ENCODE results near the gene LRTM1. TPM values are rescaled to one million over a fixed set of nuclear protein-coding genes. Genes with fewer than 3 reads are reported as not detected.

LRTM1 gene
- total and polyA plus RNA-seq, 10 donors = 1.6 to 14.1 (median 6.7) TPM

DNA sequence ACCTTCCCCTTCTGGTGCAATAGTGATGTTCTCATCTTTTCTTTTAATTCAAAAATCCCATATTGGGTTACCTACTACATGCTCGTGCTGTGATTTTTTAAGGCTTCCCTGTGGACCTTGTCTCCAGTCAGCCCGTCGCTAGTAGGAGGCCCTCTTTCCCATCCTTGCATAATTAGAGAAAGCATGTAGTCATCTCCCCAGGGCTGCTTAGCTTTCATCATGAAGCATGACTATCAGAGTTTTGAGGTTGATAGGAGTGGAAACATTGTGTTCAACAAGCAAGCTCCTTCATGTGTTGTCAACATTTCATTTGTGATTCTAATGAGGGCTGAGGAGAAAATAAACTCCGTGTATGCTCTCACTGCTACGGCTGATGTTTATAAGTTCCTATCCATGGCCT, 8.7 kb upstream of the LRTM1 start:
- Histone ChIP-seq H3K27ac (no peak overlapping the region), H3K27me3 (replicated peaks in 1 of 7) (no peaks in the 10 kb centered on the region), H3K36me3 (no peaks in the 10 kb centered on the region), H3K4me3 (no peak overlapping the region), H3K4me1 (no peaks in the 10 kb centered on the region), H3K9me3 (no peaks in the 10 kb centered on the region)
- intact Hi-C loops (cut with DNase I; ENCODE audit: low total_unique reads) = no loop called here
- TF ChIP-seq, protein P1, sequence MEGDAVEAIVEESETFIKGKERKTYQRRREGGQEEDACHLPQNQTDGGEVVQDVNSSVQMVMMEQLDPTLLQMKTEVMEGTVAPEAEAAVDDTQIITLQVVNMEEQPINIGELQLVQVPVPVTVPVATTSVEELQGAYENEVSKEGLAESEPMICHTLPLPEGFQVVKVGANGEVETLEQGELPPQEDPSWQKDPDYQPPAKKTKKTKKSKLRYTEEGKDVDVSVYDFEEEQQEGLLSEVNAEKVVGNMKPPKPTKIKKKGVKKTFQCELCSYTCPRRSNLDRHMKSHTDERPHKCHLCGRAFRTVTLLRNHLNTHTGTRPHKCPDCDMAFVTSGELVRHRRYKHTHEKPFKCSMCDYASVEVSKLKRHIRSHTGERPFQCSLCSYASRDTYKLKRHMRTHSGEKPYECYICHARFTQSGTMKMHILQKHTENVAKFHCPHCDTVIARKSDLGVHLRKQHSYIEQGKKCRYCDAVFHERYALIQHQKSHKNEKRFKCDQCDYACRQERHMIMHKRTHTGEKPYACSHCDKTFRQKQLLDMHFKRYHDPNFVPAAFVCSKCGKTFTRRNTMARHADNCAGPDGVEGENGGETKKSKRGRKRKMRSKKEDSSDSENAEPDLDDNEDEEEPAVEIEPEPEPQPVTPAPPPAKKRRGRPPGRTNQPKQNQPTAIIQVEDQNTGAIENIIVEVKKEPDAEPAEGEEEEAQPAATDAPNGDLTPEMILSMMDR (IDR thresholded peaks at IDR 0.05 in 8 of 11, conservative IDR thresholded peaks at IDR 0.05 in 3 of 11) = no peak
- TF ChIP-seq POLR2AphosphoS5 (IDR thresholded peaks at IDR 0.05) = no peak
- no peak for TF ChIP-seq POLR2A (IDR thresholded peaks at IDR 0.05)
- DNase-seq = no peak
- 86 to 89% (median 88%) methylated on average over 5 of the region's 5 CpGs for WGBS, 5 donors

DNA sequence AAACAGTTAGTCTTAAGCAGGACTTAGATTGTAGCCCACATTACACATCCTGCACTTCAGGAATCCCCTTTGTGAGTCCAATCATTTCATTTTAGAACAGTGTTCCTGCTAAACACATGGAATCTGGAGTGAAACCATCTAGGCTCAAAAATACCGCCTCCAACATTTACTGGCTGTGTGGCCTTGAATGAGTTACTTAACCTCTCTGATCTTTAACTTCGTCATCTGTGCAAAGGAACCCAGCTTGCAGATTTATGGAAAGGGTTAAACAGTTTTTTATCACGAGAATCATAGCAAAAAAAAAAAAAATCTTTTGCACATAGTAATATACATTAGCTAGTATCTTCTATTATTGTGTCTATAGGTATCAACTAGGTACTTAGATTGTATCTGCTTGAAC, 8.0 kb upstream of the LRTM1 start:
- H3K27me3 ChIP-seq (replicated peaks in 1 of 7) = no peaks in the 10 kb centered on the region
- WGBS, 5 donors = 73 to 89% (median 78%) methylated on average over 3 of the region's 3 CpGs
- no peaks in the 10 kb centered on the region for H3K4me1 ChIP-seq
- no peak overlapping the region for H3K27ac ChIP-seq
- no peaks in the 10 kb centered on the region for H3K36me3 ChIP-seq
- intact Hi-C loops (cut with DNase I; ENCODE audit: low total_unique reads) = no loop called here
- H3K9me3 ChIP-seq = no peaks in the 10 kb centered on the region
- DNase-seq = no peak
- no peak overlapping the region for H3K4me3 ChIP-seq
- TF ChIP-seq POLR2AphosphoS5 (IDR thresholded peaks at IDR 0.05) (no peak), POLR2A (IDR thresholded peaks at IDR 0.05) (no peak)
- TF ChIP-seq, protein P1 (IDR thresholded peaks at IDR 0.05 in 8 of 11, conservative IDR thresholded peaks at IDR 0.05 in 3 of 11) = no peak

DNA sequence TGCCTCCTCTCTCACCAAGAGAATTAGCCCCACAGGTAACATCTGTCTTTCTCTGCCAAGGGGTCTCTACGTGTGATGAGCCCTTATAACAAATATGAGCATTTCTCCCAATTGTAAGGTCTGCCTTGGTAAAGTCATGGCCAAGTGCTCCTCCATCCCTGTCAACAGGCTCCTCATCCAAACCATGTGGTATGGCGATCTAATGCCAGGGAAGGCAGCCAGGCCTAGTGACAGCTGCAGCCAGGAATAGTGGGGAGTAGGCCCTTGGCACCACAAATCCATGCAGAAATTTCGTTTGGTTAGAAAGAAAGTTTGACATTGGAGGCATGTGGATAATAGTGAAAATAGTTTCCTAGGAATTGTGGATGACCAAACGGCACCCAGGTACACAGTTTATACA, 4.7 kb upstream of the LRTM1 start:
- TF ChIP-seq, protein P1 (IDR thresholded peaks at IDR 0.05 in 8 of 11, conservative IDR thresholded peaks at IDR 0.05 in 3 of 11) = no peak
- TF ChIP-seq POLR2AphosphoS5 (IDR thresholded peaks at IDR 0.05) = no peak
- TF ChIP-seq POLR2A (IDR thresholded peaks at IDR 0.05) = no peak
- H3K4me3 ChIP-seq = no peak overlapping the region
- no peaks in the 10 kb centered on the region for H3K27me3 ChIP-seq (replicated peaks in 1 of 7)
- H3K36me3 ChIP-seq = no peaks in the 10 kb centered on the region
- WGBS, 5 donors = 71 to 81% (median 73%) methylated on average over 4 of the region's 4 CpGs
- DNase-seq = no peak
- intact Hi-C loops (cut with DNase I; ENCODE audit: low total_unique reads) = no loop called here
- no peaks in the 10 kb centered on the region for H3K4me1 ChIP-seq
- H3K9me3 ChIP-seq = no peaks in the 10 kb centered on the region
- no peak overlapping the region for H3K27ac ChIP-seq

DNA sequence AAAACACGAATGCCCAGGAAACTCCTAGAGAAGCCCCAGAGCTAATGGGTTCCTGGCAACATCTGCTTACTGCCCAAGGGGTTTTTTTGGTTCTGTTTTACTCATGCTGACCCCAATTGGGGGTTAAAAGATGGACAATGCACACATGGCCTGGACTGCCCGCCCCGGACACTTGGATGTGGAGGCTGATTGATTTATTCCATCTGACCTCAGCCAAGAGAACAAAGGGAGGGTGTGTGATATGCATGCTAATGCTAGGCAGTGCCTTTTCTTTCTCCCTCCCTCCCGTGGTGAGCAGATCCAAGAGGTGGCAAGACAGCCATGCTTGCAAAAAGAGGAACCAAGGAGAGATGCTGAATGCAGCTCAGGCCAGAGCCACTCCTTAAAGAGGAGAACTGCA, 3.3 kb upstream of the LRTM1 start:
- Histone ChIP-seq H3K9me3 (no peaks in the 10 kb centered on the region), H3K27ac (no peak overlapping the region), H3K27me3 (replicated peaks in 1 of 7) (no peaks in the 10 kb centered on the region), H3K4me3 (no peak overlapping the region), H3K4me1 (peaks cover 0 to 4% (median 0%) of the 10 kb centered on the region in 6 donors), H3K36me3 (no peaks in the 10 kb centered on the region)
- TF ChIP-seq, protein P1 (IDR thresholded peaks at IDR 0.05 in 8 of 11, conservative IDR thresholded peaks at IDR 0.05 in 3 of 11) = no peak
- TF ChIP-seq POLR2A (IDR thresholded peaks at IDR 0.05) = no peak
- no peak for TF ChIP-seq POLR2AphosphoS5 (IDR thresholded peaks at IDR 0.05)
- DNase-seq = no peak
- WGBS, 5 donors = 51 to 66% (median 62%) methylated on average over 4 of the region's 4 CpGs
- intact Hi-C loops (cut with DNase I; ENCODE audit: low total_unique reads) = no loop called here

Measured in spleen (tissue), 11 donors.